Measurements from ENCODE around the gene ZNF217.
"Not testable (repeated sequence)": the region's sequence is repeated elsewhere in the genome, so short reads cannot be mapped to it uniquely, and the experiment has no call there.

Gene ZNF217

GRCh38 chr20:53609491-53610445 is 16.1 kb upstream of the ZNF217 start:
- Mint-ChIP-seq H3K27ac (peak overlapping the region; percentile 73), H3K4me3 (peak overlapping the region; percentile 55 to 80), H3K9me3 (no peaks in the 10 kb centered on the region), H3K36me3 (no peaks in the 10 kb centered on the region), H3K4me1 (peaks cover 14 to 34% of the 10 kb centered on the region in 2 donors), H3K27me3 (no peaks in the 10 kb centered on the region)
- ATAC-seq (replicated peaks) (peak; percentile 58 to 61), DNase-seq (no peak)

DNA sequence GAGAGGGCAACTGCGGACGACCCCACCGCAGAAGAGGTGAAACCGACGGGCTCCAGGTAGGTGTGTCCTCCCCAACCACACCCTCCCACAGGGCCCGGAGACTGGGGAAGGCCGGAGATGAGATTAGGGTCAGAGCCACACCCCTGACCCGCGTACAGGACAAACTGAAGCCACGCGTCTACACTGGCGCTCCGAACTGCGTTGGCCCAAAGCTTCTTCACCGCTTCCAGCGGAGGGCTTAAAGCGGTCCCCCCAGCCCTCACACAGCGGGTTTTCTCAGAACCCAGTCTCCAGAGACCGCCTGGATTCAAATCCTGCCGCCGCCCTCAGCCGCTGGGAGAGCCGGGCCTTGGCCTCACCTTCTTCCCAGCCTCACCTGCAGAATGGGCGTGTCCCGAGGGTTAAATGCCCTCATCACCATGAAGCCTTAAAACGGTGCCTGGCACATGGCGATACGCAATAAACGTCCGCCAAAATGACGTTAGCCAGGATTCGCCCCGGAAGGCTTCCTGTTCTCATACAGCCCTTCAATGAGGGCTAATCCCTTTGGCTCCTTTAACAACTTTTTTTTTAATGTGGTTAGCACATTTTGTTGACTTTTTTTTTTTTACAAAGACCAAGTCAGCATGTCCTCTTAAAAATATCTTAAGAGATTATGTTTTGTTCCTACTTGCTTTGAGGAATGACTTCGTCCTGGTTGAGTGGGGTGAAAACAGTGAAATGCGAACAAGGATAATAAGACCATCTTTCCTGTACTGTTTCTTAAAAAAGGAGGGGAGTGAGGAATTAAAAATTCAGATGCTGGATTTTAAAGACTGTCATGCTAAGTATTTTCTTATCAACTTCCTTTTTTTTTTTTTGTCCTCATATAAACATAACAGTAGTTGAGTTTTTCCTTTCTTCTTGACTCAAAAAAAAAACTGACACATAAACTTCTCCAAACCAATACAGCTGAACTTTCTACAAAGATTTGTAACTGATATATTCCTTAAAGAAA is 15.1 kb upstream of the ZNF217 start:
- no peak for ATAC-seq (replicated peaks)

DNA sequence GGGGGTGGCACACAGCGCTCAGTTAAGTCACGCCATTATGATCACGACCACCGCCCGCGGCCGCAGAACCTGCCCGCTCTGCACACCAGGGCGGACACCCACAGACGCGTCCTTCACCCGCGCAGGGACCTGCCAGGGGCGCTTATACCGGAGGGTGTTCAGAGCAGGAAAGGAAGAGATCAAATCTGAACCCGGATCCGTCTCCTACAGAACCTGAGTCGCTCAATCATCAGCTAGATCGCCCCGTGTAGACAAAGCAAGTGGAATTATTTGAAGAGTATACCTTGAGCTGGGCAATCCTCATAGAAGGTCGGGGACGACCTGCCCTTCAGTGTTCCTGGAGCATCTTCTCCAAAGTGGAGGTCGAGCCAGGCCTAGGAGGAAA is 14.4 kb upstream of the ZNF217 start:
- Mint-ChIP-seq H3K27ac (peak overlapping the region; percentile 59), H3K4me3 (peak overlapping the region in 1 of 2 donors; percentile 34), H3K4me1 (peaks cover 14 to 34% of the 10 kb centered on the region in 2 donors), H3K9me3 (no peaks in the 10 kb centered on the region), H3K27me3 (no peaks in the 10 kb centered on the region), H3K36me3 (no peaks in the 10 kb centered on the region)
- ATAC-seq (replicated peaks) = no peak
- DNase-seq = no peak

More for the DNA sequence above, 15.1 kb upstream of the ZNF217 start:
- Mint-ChIP-seq H3K27me3 (no peaks in the 10 kb centered on the region), H3K4me1 (peaks cover 14 to 34% of the 10 kb centered on the region in 2 donors), H3K27ac (peak overlapping the region; percentile 73), H3K4me3 (peak overlapping the region; percentile 55 to 80), H3K36me3 (no peaks in the 10 kb centered on the region), H3K9me3 (no peaks in the 10 kb centered on the region)
- no peak for DNase-seq

DNA sequence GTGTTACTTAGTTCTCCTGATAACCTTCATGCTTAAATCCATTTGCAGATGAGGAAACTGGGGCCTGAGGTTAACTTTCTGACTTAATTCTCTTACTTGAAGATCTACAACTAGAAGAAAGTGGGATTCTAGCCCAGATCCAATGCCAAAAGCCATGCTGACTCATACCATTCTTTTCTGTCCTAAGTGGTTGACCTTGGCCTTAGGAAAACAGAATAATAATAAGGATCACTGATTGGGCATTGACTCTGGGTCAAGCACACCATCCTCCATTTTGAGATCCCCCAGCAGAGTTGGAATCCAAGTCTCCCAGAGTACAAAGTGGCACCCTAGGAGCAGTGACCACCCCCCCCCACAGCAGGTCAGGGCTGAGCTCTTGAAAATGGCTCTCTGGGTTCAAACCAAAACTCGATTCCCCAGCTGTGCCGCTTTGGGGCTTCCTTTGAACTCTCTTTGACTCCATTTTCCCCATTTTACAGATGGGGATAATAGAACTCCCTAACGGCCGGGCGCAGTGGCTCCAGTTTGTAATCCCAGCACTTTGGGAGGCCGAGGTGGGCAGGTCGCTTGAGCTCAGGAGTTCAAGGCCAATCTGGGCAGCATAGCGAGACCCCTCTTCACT is 12.8 kb upstream of the ZNF217 start:
- ATAC-seq (replicated peaks) (no peak), DNase-seq (no peak)
- H3K36me3 Mint-ChIP-seq = no peaks in the 10 kb centered on the region
- no peaks in the 10 kb centered on the region for H3K27me3 Mint-ChIP-seq
- peaks cover 12 to 25% of the 10 kb centered on the region in 2 donors for H3K4me1 Mint-ChIP-seq
- H3K27ac Mint-ChIP-seq = no peak overlapping the region
- H3K4me3 Mint-ChIP-seq = no peak overlapping the region
- H3K9me3 Mint-ChIP-seq = no peaks in the 10 kb centered on the region

DNA sequence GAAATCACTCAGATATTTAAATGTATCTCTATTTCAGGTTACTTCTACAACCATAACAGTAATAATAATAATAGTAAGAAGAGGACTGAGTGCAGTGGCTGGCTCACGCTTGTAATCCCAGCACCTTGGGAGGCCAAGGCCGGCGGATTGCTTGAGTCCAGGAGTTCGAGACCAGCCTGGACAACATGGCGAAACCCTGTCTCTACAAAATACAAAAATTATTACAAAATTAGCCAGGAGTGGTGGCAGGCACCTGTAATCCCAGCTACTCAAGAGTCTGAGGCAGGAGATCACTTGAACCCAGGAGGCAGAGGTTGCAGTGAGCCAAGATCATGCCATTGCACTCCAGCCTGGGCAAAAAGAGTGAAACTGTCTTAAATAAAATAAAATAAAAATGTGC is 11.8 kb upstream of the ZNF217 start:
- H3K4me1 Mint-ChIP-seq = peaks cover 13 to 27% of the 10 kb centered on the region in 2 donors
- not testable (repeated sequence) for DNase-seq; H3K9me3 Mint-ChIP-seq; H3K27ac Mint-ChIP-seq; H3K4me3 Mint-ChIP-seq; H3K27me3 Mint-ChIP-seq; ATAC-seq (replicated peaks); H3K36me3 Mint-ChIP-seq

GRCh38 chr20:53604846-53605245 is 11.2 kb upstream of the ZNF217 start:
- H3K36me3 Mint-ChIP-seq; DNase-seq; H3K27ac Mint-ChIP-seq; H3K4me3 Mint-ChIP-seq; ATAC-seq (replicated peaks); H3K9me3 Mint-ChIP-seq; H3K27me3 Mint-ChIP-seq: not testable (repeated sequence)
- H3K4me1 Mint-ChIP-seq = peaks cover 10 to 24% of the 10 kb centered on the region in 2 donors

DNA sequence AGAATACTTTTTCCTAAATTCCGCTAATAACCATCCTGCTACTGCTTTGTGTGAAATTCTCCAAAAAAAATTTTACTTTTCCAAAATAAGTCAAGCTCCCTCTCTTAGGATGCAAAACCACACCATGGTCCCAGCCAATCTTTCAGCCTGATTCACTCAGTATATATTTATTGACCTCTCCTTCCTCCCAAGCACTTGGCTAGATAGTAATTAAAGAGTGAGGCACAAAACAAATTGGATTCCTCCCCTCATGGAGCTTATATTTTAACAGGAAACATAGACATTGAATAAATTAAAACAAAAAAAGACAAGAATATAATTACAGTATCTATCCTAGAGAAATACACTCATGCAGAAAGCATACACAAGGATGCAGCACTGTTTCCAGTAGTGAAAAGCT is 9.0 kb upstream of the ZNF217 start:
- DNase-seq (no peak), ATAC-seq (replicated peaks) (no peak)
- Mint-ChIP-seq H3K36me3 (no peaks in the 10 kb centered on the region), H3K27me3 (no peaks in the 10 kb centered on the region), H3K4me3 (no peak overlapping the region), H3K4me1 (peaks cover 14 to 23% of the 10 kb centered on the region in 2 donors), H3K27ac (no peak overlapping the region), H3K9me3 (no peaks in the 10 kb centered on the region)

- H3K9me3 Mint-ChIP-seq = no peaks in the 10 kb centered on the region
- no peak overlapping the region for H3K4me3 Mint-ChIP-seq
- H3K4me1 Mint-ChIP-seq = peaks cover 20 to 43% of the 10 kb centered on the region in 2 donors
- no peaks in the 10 kb centered on the region for H3K27me3 Mint-ChIP-seq
- H3K36me3 Mint-ChIP-seq = no peaks in the 10 kb centered on the region
- DNase-seq (no peak), ATAC-seq (replicated peaks) (no peak)
- peak overlapping the region; percentile 85 for H3K27ac Mint-ChIP-seq
These were observed 6.4 kb upstream of the ZNF217 start for GRCh38 chr20:53599910-53600632.

- no peak for ATAC-seq (replicated peaks)
- Mint-ChIP-seq H3K4me3 (no peak overlapping the region), H3K27ac (no peak overlapping the region), H3K27me3 (no peaks in the 10 kb centered on the region), H3K4me1 (peaks cover 20 to 46% of the 10 kb centered on the region in 2 donors), H3K36me3 (no peaks in the 10 kb centered on the region), H3K9me3 (no peaks in the 10 kb centered on the region)
- no peak for DNase-seq
These were observed 5.7 kb upstream of the ZNF217 start for GRCh38 chr20:53599378-53599777.

DNA sequence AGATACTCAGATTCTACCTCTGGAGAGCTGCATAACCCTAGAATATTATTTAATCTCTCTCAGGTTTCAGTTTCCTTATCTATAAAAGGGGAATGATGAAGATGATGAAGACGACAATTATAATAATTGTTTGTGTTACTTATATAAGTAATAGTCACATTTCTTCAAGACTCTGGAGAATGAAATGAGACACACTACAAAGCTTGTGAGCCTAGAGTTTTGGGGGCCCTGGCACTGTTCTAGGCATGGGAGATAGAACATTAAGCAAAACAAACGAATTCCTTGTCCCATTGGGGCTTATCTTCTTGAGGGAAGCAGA is 5.4 kb upstream of the ZNF217 start:
- Mint-ChIP-seq H3K36me3 (no peaks in the 10 kb centered on the region), H3K27me3 (no peaks in the 10 kb centered on the region), H3K27ac (no peak overlapping the region), H3K9me3 (no peaks in the 10 kb centered on the region), H3K4me3 (no peak overlapping the region), H3K4me1 (peaks cover 20 to 46% of the 10 kb centered on the region in 2 donors)
- DNase-seq = no peak
- no peak for ATAC-seq (replicated peaks)

- DNase-seq (no peak), ATAC-seq (replicated peaks) (peak in 1 of 2 donors; percentile 15)
- Mint-ChIP-seq H3K9me3 (no peaks in the 10 kb centered on the region), H3K4me3 (no peak overlapping the region), H3K36me3 (no peaks in the 10 kb centered on the region), H3K4me1 (peaks cover 20 to 46% of the 10 kb centered on the region in 2 donors), H3K27me3 (no peaks in the 10 kb centered on the region), H3K27ac (peak overlapping the region; percentile 57)
These were observed 4.8 kb upstream of the ZNF217 start for GRCh38 chr20:53598140-53599043.

- Mint-ChIP-seq H3K27me3 (no peaks in the 10 kb centered on the region), H3K27ac (no peak overlapping the region), H3K9me3 (no peaks in the 10 kb centered on the region), H3K4me3 (no peak overlapping the region), H3K4me1 (peaks cover 20 to 46% of the 10 kb centered on the region in 2 donors), H3K36me3 (peaks cover under 1 to 1% of the 10 kb centered on the region in 2 donors)
- DNase-seq = no peak
- no peak for ATAC-seq (replicated peaks)
These were observed 4.0 kb upstream of the ZNF217 start for GRCh38 chr20:53597521-53598120.
